GM21390 (cell line): ENCODE results near the gene PORCN.
A peak's percentile ranks its signal among the peaks of the same experiment; 100 is the strongest.

Source experiments
- ATAC-seq: cut with Tn5 transposase; IDR thresholded peaks from one replicate; pipeline ENCODE4 v1.9.1; 2021; ENCODE audit not compliant: unreplicated experiment

Gene PORCN

GRCh38 chrX:48508400-48509244, at the start of gene PORCN:
TSS of gene PORCN (plus strand) at chrX:48508992. CDS start at chrX:48509821, 829 bp downstream.
- peak; percentile 82 for ATAC-seq

- ATAC-seq, result no peak
Observed at GRCh38 chrX:48459483-48459882, 49.3 kb upstream of the PORCN start.

- no peak for ATAC-seq
Observed at GRCh38 chrX:48460031-48460430, 48.8 kb upstream of the PORCN start.

GRCh38 chrX:48460606-48461005, 48.2 kb upstream of the PORCN start:
- ATAC-seq, result no peak

GRCh38 chrX:48461830-48462229, 47.0 kb upstream of the PORCN start:
- no peak for ATAC-seq

- no peak for ATAC-seq
Observed at GRCh38 chrX:48465336-48465933, 43.4 kb upstream of the PORCN start.

GRCh38 chrX:48466696-48467095, 42.1 kb upstream of the PORCN start:
- ATAC-seq, result no peak

- ATAC-seq, result no peak
Observed at GRCh38 chrX:48467281-48467761, 41.5 kb upstream of the PORCN start.

GRCh38 chrX:48468247-48468671, 40.5 kb upstream of the PORCN start:
- ATAC-seq, result no peak

- ATAC-seq, result no peak
Observed at GRCh38 chrX:48468693-48469691, 39.8 kb upstream of the PORCN start.

GRCh38 chrX:48470110-48470832, 38.5 kb upstream of the PORCN start, which contains the start of gene SLC38A5:
TSS of gene SLC38A5 (minus strand) at chrX:48470260. CDS start at chrX:48467924, 2,336 bp downstream.
- no peak for ATAC-seq

- ATAC-seq, result no peak
Observed at GRCh38 chrX:48470833-48471118, 38.0 kb upstream of the PORCN start.

- ATAC-seq, result no peak
Observed at GRCh38 chrX:48471504-48471903, 37.3 kb upstream of the PORCN start.

- no peak for ATAC-seq
Observed at GRCh38 chrX:48472225-48472624, 36.6 kb upstream of the PORCN start.

- no peak for ATAC-seq
Observed at GRCh38 chrX:48472851-48473703, 35.7 kb upstream of the PORCN start.

- ATAC-seq, result no peak
Observed at GRCh38 chrX:48473704-48473990, 35.1 kb upstream of the PORCN start.

GRCh38 chrX:48474127-48474526, 34.7 kb upstream of the PORCN start:
- no peak for ATAC-seq

GRCh38 chrX:48474581-48474980, 34.2 kb upstream of the PORCN start:
- ATAC-seq, result no peak

GRCh38 chrX:48475296-48475695, 33.5 kb upstream of the PORCN start:
- no peak for ATAC-seq
